Effector CD4-positive, alpha-beta T cell (primary cell): ENCODE results near the gene VPS51.
A peak's percentile ranks its signal among the peaks of the same experiment; 100 is the strongest.

Experiments
- DNase-seq: peaks from one replicate; pipeline ENCODE4 v3.0.0-alpha.2; 2020

The VPS51 gene

DNA sequence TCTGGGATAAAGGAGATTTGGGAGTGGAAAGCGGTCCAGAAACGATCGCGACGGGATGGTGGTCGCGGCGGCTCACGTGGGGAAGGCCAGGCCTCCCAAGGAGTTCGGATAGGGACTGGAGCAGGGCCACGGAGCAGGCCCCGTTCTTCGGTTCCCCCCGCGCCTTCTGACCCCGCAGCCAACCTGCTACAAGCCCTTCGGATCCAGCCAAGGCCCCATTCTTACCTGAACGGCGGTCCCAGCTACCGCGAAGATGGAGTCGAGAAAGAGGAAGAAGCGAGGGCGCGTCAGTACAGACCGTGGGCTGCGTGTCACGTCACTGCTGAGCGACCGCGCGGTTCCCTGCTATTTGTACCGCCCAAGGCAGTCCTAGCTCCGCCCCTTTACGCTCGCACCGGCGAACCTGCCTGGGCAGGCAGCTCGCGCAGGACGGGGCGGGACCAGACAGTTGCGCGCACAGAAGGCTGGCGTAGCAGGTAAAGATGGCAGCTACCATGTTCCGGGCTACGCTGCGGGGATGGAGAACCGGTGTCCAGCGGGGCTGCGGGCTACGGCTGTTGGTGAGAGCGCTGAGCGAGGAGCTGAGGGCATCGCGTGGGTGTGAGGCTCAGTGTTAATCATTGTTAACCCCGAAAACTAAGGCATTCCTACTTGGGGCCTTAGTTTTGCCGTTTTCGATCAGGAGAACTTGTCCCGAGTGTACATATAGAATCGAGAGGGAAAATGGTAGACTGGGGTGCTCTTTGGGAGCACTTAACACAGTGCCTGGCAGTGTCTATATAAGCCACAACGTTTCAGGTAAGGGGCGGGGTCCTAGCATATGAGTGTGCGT is 26.1 kb downstream of the VPS51 start, which contains the start of the genes FAU and MRPL49:
FAU (minus strand) TSS at position 270 of the 832 bp plus-strand sequence. CDS start 321 bp downstream, outside the sequence.
MRPL49 (plus strand) TSS at position 457 of the 832 bp plus-strand sequence; CDS start at position 483, 26 bp downstream.
- DNase-seq = peak; percentile 99

DNA sequence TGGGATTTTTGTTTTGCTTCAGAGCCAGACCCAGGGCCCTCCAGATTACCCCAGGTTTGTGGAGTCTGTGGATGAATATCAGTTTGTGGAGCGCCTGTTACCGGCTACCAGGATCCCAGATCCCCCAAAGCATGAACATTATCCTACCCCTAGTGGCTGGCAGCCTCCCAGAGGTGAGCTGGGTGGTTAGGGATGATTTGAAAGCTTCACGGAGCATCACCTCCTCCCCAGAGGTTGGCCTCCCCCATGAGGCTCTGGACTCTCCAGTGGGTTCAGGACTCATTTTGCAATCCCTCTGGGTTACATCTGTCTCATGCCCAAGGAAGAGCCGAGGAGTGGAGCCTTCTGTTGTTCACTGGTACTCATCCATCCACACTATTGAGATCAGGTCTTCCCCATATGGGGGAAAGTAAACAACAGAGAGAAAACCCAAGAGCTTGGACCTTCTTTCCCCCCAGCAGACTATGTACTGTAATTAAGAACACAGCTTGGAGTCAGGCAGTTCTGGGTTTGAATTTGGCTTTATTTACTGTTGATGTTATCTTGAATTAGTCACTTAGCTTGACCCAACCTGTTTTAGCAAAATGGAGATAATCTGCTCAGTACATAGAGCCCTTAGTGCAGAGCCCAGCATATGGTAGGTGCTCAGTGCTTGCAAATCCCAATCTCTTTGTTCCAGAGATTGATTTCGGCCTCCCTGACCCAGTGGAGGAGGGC is 28.6 kb downstream of the VPS51 start:
- no peak for DNase-seq

DNA sequence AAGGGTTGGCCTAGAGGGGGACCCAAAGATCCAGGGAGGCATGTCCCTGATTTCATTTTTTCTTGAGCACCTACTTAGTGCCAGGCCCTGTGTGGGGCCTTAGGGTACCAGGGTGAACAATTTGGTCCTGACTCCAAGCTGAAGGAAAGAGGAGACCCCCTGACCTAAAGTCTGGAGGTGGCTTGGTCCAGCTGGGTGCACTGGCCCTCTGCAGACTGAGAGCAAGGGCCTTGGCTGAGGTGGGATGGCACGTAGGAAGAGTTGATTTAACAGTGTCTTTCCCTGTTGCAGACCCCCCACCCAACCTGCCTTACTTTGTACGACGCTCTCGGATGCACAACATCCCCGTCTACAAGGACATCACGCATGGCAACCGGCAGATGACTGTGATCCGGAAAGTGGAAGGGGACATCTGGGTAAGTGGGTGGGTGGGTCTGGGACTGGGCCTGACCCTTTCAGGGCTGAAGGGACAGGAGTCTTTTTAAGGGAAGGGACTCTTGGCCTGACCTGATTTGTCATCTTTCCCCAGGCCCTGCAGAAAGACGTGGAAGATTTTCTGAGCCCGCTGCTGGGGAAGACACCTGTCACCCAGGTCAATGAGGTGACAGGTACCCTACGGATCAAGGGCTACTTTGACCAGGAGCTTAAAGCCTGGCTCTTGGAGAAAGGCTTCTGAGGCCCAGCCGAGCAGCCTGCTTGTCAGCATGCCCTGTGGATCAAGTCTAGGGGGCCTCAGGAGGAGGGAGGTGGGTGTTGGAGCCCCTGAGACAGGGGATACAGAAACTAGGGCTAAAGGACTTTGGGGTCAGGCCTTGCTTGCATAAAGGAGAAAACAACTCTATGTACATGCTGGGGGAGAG is 29.4 kb downstream of the VPS51 start:
- no peak for DNase-seq

DNA sequence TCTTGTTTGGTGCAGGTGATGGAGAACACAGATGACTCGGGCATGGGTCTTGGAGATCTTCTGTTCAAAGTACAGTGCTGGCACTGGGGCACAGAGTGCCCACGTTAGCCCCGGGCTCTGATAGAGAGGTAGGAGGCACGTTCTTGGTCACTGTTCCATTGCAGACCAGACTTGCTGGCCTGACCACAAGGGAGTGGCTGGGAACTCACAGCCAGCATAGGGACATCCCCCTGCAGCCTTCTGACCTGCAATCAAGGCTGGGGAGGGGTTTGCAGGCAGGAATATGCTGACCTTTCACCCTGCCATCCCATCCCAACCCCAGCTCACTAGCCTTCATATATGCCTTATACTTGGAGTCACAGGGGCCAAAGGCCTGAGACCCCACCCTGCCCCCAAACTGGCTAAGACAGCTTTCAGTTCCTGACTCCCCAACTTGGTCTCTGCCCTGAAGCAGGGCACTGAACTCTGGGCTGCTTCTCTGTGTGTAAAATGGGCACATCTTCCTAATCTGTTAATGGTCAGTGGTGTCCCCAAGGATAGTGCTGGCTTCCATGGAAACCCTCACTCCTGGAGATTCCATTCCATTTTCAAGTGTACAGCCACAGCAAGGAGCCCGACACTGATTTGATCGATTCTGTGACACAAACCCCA is 30.7 kb downstream of the VPS51 start:
- DNase-seq = no peak

DNA sequence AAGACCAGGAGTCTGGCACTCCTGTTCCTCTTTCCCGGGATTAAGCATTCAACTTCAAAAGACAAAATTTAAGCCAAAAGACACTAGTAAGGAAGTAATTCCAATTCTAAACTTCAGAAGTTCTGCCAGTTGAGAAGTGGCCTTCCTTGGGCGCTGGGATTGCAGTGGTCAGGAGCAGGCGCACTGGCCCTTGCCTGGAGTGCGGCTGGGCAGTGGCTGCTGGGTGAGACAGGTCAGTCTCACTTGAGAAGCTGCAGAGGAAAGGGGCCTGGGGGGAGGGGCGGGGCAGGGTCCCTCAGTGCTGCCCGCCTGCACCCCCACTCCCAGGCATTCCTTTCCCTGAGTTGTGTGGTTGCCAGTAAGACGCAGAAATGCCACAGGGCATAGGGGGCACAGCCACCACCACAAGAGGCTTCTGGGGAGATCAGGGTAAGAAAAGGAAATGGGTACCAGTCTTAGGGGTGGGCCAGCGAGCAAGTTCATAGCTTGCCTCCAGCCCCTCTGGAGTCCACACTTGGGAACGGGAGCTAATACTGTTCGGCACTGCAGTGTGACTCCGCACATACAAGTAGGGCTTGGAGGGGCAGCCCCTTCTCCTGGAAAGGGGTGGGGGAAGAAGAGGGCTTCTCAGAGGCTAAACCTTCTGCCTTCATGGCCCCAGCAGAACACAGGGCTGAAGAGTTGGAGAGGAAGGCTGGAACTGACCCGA is 31.6 kb downstream of the VPS51 start:
- no peak for DNase-seq

DNA sequence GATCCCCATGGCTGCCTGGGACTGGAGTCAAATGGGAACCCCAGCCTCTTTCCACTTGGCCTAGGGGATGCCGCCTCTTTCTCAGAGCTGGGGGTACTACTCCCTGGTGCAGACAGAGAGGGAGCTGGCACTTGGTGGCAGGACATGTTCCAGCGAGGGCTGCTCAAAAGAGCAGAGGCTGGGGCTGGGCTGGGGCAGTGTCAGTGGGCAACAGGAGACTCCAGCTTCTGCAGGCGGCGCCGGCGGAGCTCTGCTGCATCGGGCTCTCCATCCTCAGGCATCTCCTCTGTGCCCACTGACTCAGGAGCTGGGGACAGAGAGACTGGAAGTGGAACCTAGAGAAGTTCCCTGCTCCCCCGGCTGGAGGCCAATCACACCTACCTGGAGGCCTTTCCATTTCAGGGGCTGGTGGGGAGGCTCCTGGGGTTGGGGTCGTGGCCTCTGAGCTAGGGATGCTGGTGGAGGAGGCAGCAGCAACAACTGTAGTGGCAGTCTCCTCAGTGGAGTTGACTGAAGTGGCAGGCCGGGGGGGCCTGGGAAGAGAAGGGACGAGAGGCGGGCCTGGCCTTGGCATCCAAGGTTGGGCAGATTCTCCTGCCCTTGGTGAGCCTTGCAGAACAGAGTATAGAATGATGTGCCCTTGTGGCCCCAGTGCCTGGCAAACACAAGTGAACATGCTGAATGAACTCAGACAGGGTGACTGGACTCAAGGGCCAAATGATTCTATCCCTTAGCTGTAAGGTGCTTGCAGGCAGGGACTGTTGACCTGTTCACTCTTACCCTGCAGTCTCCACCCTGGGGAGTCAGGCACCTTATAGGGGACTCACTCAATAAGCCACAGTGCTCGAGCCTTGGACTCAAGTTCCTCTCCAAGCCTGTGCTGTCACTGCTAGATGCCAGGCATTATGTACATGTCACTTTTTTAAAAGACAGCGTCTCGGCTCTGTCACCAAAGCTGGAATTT is 32.5 kb downstream of the VPS51 start:
- no peak for DNase-seq

DNA sequence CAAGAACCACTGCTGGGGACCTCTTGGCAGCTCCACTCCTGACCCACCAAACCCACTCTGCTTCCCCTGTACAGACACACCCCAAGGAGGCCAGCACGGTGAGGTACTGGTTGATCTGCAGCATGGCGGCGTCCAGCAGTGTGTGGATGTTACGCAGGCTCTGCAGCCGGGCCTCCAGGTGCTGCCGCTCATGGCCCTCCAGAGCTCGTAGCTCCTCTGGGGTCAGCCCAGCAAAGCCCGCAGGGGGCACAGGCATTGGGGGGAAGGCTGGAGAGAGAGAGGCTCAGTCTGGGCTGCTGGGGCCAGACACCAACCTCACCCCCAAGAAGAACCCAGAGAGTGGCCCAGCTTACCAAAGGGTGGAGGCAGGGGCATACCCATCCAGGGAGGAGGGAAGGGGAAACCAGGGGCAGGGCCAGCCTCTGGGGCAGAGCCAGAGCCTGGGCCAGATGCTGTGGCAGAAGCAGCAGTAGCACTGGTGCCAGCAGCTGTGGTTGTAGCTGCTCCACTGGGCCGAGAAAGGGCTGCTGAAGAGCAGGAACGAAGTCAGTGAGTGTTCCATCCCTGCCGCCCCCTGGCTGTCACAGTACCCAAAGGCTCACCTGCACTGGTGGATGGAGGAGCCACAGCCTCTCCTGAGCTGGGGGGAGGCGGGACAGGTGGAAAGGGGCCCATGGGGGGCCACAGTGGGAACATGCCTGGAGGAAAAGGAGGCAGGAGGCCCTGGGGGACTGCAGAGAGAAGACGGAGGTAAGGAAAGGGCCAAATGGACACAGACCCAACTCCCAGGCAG is 33.8 kb downstream of the VPS51 start:
- no peak for DNase-seq

DNA sequence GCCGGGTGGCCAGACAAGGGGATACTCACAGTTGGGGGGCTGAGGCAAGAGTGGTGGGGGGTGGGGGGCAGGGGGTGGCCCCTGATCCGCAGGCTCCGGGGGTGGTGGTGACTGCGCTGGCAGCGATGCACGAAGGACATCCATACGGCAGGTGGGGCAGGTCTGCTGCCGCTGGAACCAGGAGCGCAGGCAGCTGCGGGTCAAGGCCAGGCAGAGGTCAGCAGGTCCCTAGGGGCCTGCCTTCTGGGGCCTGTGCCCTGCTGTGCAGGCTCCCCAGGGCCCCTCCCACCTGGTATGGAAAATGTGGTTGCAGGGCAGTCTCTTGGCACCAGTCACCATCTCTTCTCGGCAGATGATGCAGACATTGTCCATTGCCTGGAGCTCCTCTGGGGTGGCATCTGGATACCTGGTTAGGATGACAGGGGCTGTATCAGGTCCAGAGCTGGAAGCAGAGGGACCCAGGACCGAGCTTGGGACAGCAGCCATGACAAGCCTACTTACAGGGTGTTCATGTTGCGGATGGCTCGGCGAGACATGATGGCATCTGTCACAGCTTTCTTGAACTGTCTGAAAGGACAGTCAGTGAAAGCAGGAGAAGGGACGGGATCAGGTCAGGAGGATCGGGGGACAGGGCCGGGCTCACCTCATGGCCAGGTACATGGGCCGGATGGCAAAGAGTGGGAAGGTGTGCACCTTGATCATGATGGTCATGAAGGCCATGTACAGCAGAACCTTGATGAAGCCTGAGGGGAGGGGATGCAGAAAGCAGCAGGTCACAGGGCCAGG is 34.8 kb downstream of the VPS51 start:
- DNase-seq = no peak

DNA sequence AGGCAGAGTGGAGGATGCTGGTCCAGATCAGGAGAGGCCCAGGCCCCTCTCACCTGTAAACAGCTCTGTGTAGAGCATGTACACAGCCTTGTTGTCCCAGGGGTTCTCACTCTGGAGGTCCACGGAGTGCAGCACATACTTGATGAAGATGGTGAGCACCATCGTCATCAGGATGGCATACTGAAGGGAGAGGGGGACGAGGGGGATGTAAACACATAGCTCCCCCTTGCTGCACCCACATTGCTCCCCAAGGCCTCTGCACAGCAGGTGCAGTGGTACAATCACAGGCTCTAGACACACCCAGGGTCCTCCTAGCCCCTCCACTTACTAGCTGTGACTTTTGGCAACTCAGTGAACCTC is 35.4 kb downstream of the VPS51 start:
- DNase-seq = no peak

DNA sequence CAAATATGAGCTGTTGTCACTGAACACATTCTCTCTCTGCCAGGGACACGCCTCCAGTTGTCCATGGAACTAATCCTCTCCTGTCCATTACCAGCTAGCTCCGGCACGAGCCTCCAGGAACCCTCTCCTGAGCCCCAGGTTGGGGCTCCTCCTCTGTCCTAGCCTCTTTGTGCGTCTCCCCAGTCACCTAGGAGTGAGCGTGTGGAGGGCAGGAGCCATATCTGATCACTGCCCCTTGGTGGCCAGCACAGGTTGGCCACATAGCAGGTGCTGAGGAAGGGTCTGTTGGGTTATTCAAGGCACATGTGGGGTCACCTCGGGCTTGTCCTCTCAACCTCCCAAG is 35.9 kb downstream of the VPS51 start:
- no peak for DNase-seq

DNA sequence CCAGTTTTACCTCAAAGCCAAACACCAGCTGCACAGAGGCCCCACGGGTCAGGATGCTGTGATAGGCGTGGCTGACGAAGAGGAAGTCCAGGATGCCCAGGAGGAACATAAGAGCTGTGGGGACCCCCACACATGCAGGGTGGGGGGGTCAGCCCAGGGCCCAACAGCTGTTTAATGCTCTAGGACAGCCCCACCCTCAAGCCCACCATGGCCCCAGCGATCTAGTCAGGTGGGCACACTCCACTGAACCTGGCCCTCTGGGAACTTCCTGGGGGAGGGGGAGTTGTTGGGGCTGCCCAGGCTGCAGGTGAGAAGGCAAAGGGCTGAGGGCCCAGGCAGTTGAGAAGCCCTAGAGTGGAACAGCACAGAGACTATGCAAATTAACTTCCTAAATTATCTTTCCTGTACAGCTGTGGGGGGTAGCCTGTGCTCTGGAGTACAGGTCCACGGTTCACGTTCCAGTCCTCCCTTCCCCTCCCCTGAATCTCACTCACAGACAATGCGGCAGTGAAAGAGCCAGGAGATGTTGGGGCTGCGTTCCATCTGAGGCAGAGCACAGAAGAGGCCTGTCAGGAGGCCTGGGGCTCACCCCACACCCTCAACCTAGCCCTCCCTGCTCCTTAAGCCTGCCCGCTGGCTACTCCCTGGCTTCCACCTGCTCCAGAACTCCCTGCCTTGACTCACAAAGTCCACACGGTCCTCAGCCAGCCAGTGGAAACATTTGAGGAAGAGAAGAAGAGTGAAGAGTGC is 36.4 kb downstream of the VPS51 start:
- DNase-seq = no peak

DNA sequence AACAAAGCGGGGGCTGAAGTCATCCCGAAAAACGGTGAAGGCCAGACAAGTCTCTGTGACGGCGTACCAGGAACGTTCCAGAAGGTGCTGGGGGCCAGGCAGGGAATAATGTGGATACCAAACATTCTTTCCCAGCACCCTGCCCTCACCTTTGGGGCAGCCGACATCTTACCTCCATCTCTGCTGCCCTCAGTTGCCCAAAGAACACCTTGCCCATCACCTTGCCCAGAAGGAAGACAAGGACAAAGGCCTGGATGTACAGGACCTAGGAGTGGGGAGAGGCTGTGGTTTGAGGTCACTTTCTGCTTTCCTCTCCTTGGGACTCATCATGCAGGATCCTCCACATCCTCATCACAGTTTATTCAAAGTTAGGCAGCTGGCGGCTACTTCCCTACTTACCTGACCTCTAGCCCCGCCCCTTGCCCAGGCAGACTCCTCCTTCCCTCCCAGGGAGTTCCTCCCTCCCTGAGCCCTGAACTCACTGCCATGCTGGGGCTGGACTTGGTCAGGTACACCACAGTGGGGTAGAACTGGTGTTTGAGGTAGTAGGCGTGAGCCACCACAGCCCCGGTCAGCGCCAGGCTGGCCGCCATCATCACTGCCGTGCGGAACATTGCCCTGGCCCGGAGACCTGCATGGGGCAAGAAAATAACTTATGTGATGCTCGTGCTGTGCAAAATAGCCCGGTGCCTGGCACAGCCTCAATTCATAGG is 37.1 kb downstream of the VPS51 start:
- no peak for DNase-seq

DNA sequence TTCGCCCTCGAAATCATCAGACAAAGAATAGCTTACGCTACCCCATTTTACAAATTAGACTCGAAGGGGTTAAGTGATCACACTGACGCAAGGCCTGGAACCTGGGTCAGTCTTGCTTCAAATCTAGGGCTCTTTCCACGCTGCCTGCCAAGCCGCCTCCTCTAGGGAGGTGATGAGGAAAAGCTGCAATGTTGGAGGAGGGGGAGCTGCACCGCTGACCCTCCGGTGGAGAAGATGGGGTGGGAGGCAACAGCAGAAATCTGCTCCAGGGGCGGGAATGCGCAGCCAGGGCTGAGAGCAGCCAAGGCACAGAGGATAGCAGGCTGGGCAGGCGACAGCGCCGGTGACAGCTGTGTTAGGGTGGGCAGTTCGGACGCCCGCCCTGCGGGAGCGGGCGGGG is 37.7 kb downstream of the VPS51 start:
- DNase-seq = no peak

DNA sequence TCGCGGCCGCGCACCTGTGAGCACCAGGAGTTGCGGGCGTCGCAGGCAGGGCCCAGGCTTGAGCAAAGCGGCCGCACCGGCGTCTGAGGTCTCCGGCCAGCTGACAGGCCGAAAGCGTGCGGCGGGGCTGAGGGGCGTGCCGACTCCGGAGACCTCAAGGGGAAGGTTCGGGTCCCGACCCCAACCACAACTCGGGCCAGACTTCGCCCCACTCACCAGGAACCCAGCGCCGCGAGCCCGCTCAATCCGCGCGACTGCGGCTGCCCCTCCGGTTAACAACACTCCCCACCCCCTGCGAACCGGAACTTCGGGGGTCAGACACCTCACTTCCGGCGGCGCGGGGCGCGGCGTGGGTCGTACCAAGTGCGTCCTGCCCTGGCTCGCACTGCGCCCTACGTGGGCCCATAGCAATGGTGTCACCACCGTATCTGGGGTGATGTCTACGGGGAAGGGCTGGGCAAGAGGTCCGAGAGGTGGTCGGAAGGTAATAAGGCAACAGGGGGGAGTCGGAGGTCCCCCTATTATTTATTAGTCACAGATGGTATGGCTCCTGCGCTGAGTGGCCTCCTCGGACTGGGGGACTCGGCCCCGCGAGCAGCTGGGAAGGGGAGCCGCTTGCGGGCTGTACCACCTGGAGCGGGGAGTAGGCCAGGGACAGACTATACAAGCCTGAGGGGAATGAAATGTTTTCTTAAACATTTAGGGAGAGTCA is 38.4 kb downstream of the VPS51 start, which contains the start of gene SYVN1:
SYVN1 (minus strand) TSS at position 280 of the 712 bp plus-strand sequence. CDS start 918 bp downstream, outside the sequence.
- DNase-seq = peak; percentile 88

DNA sequence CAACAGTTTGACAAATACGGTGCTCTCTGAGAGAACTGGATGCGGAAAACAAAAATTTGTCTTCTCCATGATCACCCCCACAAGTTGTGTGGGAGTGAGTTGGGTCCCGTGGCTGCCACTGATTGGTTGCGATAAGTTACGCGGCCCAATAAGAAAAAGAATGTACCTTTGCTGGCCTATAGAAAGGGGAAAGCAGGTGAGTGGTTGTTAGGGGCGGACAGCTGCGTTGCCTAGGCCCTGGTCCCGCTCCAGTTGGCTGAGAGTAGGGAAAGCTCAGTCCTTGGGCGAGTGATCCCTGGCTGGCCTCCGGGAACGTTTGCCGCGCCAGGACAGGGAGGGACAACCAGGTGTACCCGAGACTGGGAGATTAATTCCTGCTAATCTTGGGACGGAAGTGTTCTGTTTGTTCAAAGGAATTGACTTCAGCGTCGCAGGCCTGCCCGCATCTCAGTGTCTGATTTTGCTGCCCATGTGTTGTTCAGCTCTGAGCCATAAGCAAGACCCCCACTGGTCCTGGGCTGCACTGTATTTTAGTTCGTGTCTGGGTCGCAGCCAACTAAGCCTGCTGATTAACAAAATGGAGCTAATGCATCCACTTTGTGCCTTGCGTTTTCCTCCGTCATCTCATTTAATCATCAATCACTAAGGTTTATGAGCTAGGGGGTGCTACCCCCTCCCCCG is 39.1 kb downstream of the VPS51 start:
- peak; percentile 82 for DNase-seq

DNA sequence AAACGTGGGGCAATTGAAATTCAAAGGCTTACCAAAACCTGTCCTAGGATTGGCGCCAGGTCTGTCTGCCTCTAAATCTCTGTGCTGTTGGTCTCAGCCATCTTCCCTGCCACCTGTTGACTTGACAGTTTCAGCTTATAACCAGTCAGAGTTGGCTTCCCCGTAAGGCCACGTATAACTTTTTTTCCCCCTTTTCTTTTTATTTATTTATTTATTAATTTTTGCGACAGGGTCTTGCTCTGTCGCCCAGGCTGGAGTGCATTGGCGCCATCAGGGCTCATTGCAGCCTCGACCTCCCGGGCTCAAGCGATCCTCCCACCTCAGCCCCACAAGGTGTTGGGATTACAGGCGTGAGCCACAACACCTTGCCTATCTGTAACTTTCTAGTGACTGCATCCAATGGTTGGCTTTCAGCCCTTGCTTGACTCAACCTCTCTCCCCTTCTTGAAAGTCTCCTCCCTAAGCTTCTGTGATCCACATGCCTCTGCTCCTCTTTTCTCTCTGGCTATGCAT is 39.7 kb downstream of the VPS51 start:
- DNase-seq = no peak
